ENCODE measurements around the gene CCNJL. TPM values are rescaled to one million over a fixed set of nuclear protein-coding genes. Genes with fewer than 3 reads are reported as not detected.

Gene CCNJL
- total RNA-seq (2014; rRNA removed; shearing (Covaris generic)) (22.1 and 29.2 TPM in 2 replicates), polyA plus RNA-seq (2016; fragmentation: Nextera tagmentation; extraction: Ambion mirVana) (27.0 and 28.4 TPM in 2 replicates)
- long read RNA-seq, transcript CCNJL-201 (6 exons, 3,171 nt): major isoform, 6 of 17 reads
- long read RNA-seq, partial matches to known transcripts: 1 of 17 reads
- long read RNA-seq, other reads (novel, unspliced or antisense): 10 of 17 reads

GRCh38 chr5:160312134-160312959 is at the start of gene CCNJL:
TSS of gene CCNJL (minus strand) at chr5:160312564. CDS start at chr5:160311923, 641 bp downstream.
- H3K4me3 ChIP-seq: peak within 1 kb of the TSS; percentile 86
- ATAC-seq: peak; percentile 79
- no peaks in the 10 kb centered on the region; the same call in 2 of the 3 replicates for H3K9me3 Mint-ChIP-seq
- H3K4me1 Mint-ChIP-seq: peaks cover 55% of the 10 kb centered on the region
- H3F3A ChIP-seq (replicated peaks; ENCODE audit: low read depth): 0 out of 2 replicates have a peak, but pooled peaks cover 3% of the 10 kb centered on the region
- DNase-seq (ENCODE audit: low spot score): peak; percentile 90
- peaks cover 32% of the 10 kb centered on the region for H3K36me3 Mint-ChIP-seq (ENCODE audit: low read depth)
- peaks cover 14% of the 10 kb centered on the region for H4K20me1 ChIP-seq (replicated peaks; ENCODE audit: insufficient read depth)
- peaks cover 4% of the 10 kb centered on the region; the same call in 1 of the 2 replicates for H3K36me3 ChIP-seq (ENCODE audit: insufficient read depth)
- TF ChIP-seq ZNF114 (CRISPR knock-in tag; IDR thresholded peaks at IDR 0.05) (no peak), POLR2AphosphoS5 (IDR thresholded peaks at IDR 0.05; ENCODE audit: low read depth) (peak; percentile 77), NANOG (IDR thresholded peaks at IDR 0.05; ENCODE audit: borderline replicate concordance) (no peak), CTCF (conservative IDR thresholded peaks at IDR 0.05; ENCODE audit: low read depth in 2 of 2) (no peak), CREB1 (CRISPR knock-in tag; IDR thresholded peaks at IDR 0.05; ENCODE audit: low read depth) (0 out of 2 replicates have a peak, but pooled peaks have one; percentile 5)
- TF ChIP-seq, protein P1, sequence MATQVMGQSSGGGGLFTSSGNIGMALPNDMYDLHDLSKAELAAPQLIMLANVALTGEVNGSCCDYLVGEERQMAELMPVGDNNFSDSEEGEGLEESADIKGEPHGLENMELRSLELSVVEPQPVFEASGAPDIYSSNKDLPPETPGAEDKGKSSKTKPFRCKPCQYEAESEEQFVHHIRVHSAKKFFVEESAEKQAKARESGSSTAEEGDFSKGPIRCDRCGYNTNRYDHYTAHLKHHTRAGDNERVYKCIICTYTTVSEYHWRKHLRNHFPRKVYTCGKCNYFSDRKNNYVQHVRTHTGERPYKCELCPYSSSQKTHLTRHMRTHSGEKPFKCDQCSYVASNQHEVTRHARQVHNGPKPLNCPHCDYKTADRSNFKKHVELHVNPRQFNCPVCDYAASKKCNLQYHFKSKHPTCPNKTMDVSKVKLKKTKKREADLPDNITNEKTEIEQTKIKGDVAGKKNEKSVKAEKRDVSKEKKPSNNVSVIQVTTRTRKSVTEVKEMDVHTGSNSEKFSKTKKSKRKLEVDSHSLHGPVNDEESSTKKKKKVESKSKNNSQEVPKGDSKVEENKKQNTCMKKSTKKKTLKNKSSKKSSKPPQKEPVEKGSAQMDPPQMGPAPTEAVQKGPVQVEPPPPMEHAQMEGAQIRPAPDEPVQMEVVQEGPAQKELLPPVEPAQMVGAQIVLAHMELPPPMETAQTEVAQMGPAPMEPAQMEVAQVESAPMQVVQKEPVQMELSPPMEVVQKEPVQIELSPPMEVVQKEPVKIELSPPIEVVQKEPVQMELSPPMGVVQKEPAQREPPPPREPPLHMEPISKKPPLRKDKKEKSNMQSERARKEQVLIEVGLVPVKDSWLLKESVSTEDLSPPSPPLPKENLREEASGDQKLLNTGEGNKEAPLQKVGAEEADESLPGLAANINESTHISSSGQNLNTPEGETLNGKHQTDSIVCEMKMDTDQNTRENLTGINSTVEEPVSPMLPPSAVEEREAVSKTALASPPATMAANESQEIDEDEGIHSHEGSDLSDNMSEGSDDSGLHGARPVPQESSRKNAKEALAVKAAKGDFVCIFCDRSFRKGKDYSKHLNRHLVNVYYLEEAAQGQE (IDR thresholded peaks at IDR 0.05; ENCODE audit: unreplicated experiment): no peak
- peaks cover 8% of the 10 kb centered on the region for H3K27me3 Mint-ChIP-seq (ENCODE audit: insufficient read depth, low read depth, poor library complexity)
- H3K79me2 ChIP-seq (replicated peaks; ENCODE audit: insufficient read depth): peaks cover 46% of the 10 kb centered on the region
- no peaks in the 10 kb centered on the region for H3K27me3 ChIP-seq (ENCODE audit: insufficient read depth)
- H3K9me2 ChIP-seq (ENCODE audit: insufficient read depth): no peaks in the 10 kb centered on the region
- H3K27ac ChIP-seq (ENCODE audit: low read depth): peak within 1 kb of the TSS; percentile 93
- H3K4me3 Mint-ChIP-seq: peak within 1 kb of the TSS; percentile 94
- peak within 1 kb of the TSS; percentile 85 for H3K4me2 ChIP-seq
- peak within 1 kb of the TSS; percentile 91 for H2AFZ ChIP-seq
- H3K4me1 ChIP-seq (ENCODE audit: insufficient read depth): peaks cover 41% of the 10 kb centered on the region
- peak within 1 kb of the TSS; percentile 87 for H3K27ac Mint-ChIP-seq

GRCh38 chr5:160361624-160362228 is 49.4 kb upstream of the CCNJL start:
- Histone ChIP-seq H3K4me3 (no peak overlapping the region), H2AFZ (no peak overlapping the region), H3K27me3 (ENCODE audit: insufficient read depth) (no peaks in the 10 kb centered on the region), H3F3A (replicated peaks; ENCODE audit: low read depth) (no peaks in the 10 kb centered on the region), H3K9me2 (ENCODE audit: insufficient read depth) (no peaks in the 10 kb centered on the region), H3K79me2 (replicated peaks; ENCODE audit: insufficient read depth) (no peaks in the 10 kb centered on the region), H4K20me1 (replicated peaks; ENCODE audit: insufficient read depth) (no peaks in the 10 kb centered on the region), H3K4me1 (ENCODE audit: insufficient read depth) (peaks cover 9% of the 10 kb centered on the region; the same call in 1 of the 2 replicates), H3K36me3 (ENCODE audit: insufficient read depth) (no peaks in the 10 kb centered on the region), H3K4me2 (no peak overlapping the region), H3K27ac (ENCODE audit: low read depth) (no peak overlapping the region)
- Mint-ChIP-seq H3K9me3 (no peaks in the 10 kb centered on the region), H3K36me3 (ENCODE audit: low read depth) (no peaks in the 10 kb centered on the region; the same call in 2 of the 3 replicates), H3K4me3 (no peak overlapping the region), H3K27me3 (ENCODE audit: insufficient read depth, low read depth, poor library complexity) (peaks cover 5% of the 10 kb centered on the region), H3K27ac (no peak overlapping the region), H3K4me1 (peaks cover 19% of the 10 kb centered on the region)
- ATAC-seq (no peak), DNase-seq (ENCODE audit: low spot score) (no peak)
- TF ChIP-seq ZNF114 (CRISPR knock-in tag; IDR thresholded peaks at IDR 0.05): no peak
- TF ChIP-seq, protein P1 (IDR thresholded peaks at IDR 0.05; ENCODE audit: unreplicated experiment): no peak
